Measurements from ENCODE around the gene CHSY1. TPM values are rescaled to one million over a fixed set of nuclear protein-coding genes. Genes with fewer than 3 reads are reported as not detected.

CHSY1 gene
- total and polyA plus RNA-seq, 2 of the 13 experiments (the other 11 are each of a cell fraction or from before 2014, with no cell fraction given) = 13.3 to 13.7 TPM

GRCh38 chr15:101198800-101199199 lies 53.0 kb downstream of the CHSY1 start:
- in situ Hi-C loops (cut with HindIII; ENCODE audit: extremely low pct_ligation_motif_present, low pct_unique_long_range_greater_than_20kb) (no loop called here), intact Hi-C loops (cut with micrococcal nuclease; ENCODE audit: unreplicated experiment) (no loop called here)
- Histone ChIP-seq H3K9ac (ENCODE audit: insufficient read depth, low read depth, low read length) (no peak overlapping the region), H2AFZ (ENCODE audit: low read length) (no peak overlapping the region), H3K27ac (ENCODE audit: extremely low read length, insufficient read depth, low read length) (no peak overlapping the region), H4K20me1 (ENCODE audit: insufficient read depth, low read length) (peaks cover 28% of the 10 kb centered on the region), H3K4me3 (replicated peaks in 1 of 3; ENCODE audit: insufficient read depth in 1 of 3, low read depth in 2 of 3, low read length in 3 of 3) (no peak overlapping the region), H3K36me3 (replicated peaks in 1 of 2; ENCODE audit: control insufficient read depth in 1 of 2, insufficient read depth in 2 of 2, low read length in 2 of 2) (peaks cover 0 to 11% of the 10 kb centered on the region in 2 experiments; a peak in 1 of 5 replicates), H3K9me3 (ENCODE audit: low read length) (no peaks in the 10 kb centered on the region), H3K4me2 (ENCODE audit: low read depth, low read length) (no peak overlapping the region), H3K27me3 (ENCODE audit: control insufficient read depth in 1 of 2, insufficient read depth in 2 of 2, low read length in 2 of 2) (no peaks in the 10 kb centered on the region), H3K79me2 (ENCODE audit: insufficient read depth, low read length) (peaks cover 59% of the 10 kb centered on the region), H3K4me1 (ENCODE audit: insufficient read depth, low read length) (peaks cover 10% of the 10 kb centered on the region)
- WGBS (ENCODE audit: low lambda C conversion rate) = 97% methylated on average over 4 of the region's 6 CpGs
- BruUV-seq (replicated peaks) = no TSS peak
- ATAC-seq = no peak
- POLR2A ChIA-PET = no interaction called here
- no peak for DNase-seq (ENCODE audit: low spot score)
- FAIRE-seq = no peak
- CTCF ChIA-PET (ENCODE audit: low intra/inter-chr PET ratio, low total read pairs) = no interaction called here
- no peak for TF ChIP-seq THRA (CRISPR knock-in tag; IDR thresholded peaks at IDR 0.05; ENCODE audit: borderline replicate concordance)
- TF ChIP-seq NR2F6 (IDR thresholded peaks at IDR 0.05) = no peak
- TF ChIP-seq NR2F6 (CRISPR knock-in tag; IDR thresholded peaks at IDR 0.05) = no peak
- no peak for TF ChIP-seq KLF9 (CRISPR knock-in tag; IDR thresholded peaks at IDR 0.05; ENCODE audit: low read depth)
- no peak for TF ChIP-seq LBX2 (CRISPR knock-in tag; IDR thresholded peaks at IDR 0.05; ENCODE audit: borderline replicate concordance)
- no peak for TF ChIP-seq ATAD3A (CRISPR knock-in tag; IDR thresholded peaks at IDR 0.05)
- TF ChIP-seq XBP1 (CRISPR knock-in tag; IDR thresholded peaks at IDR 0.05) = no peak
- no peak for TF ChIP-seq ZNF687 (CRISPR knock-in tag; IDR thresholded peaks at IDR 0.05)
- TF ChIP-seq IRX3 (CRISPR knock-in tag; IDR thresholded peaks at IDR 0.05; ENCODE audit: borderline replicate concordance, low read depth) = no peak
- no peak for TF ChIP-seq YEATS4 (CRISPR knock-in tag; IDR thresholded peaks at IDR 0.05; ENCODE audit: borderline replicate concordance)
- no peak for TF ChIP-seq ZNF280B (CRISPR knock-in tag; IDR thresholded peaks at IDR 0.05; ENCODE audit: borderline replicate concordance)
- TF ChIP-seq CBX5 (CRISPR knock-in tag; IDR thresholded peaks at IDR 0.05; ENCODE audit: borderline replicate concordance) = no peak
- no peak for TF ChIP-seq ZNF574 (CRISPR knock-in tag; IDR thresholded peaks at IDR 0.05)

Data from HepG2 (cell line).